Lung (tissue), 16 donors: ENCODE data around the gene SVBP. TPM values are rescaled to one million over a fixed set of nuclear protein-coding genes. Genes with fewer than 3 reads are reported as not detected.

Experiments used
- ATAC-seq: fragments of 200-7000 bp; cut with Tn5 transposase; one replicate; pipeline ENCODE4 v1.9.1; 2020; ENCODE audit warnings: moderate number of reproducible peaks; ENCODE audit not compliant: insufficient read depth, low FRiP score
- DNase-seq, 3 donors: peaks; one replicate each; pipeline ENCODE4 v3.0.0-alpha.2; 2013 to 2017
- H3K27ac ChIP-seq, 2 donors: one replicate each; pipeline ENCODE4 v1.5.1; 2013; ENCODE audit warnings: mild to moderate bottlenecking in 2 of 2, moderate library complexity in 2 of 2, control low read depth in 1 of 2, inconsistent platforms in 1 of 2, low read depth in 1 of 2, low read length in 1 of 2
- H3K27me3 ChIP-seq, 3 donors: one replicate each; pipeline ENCODE4 v1.5.1; 2013; ENCODE audit warnings: low read length in 2 of 3; ENCODE audit not compliant: control insufficient read depth in 3 of 3, insufficient read depth in 3 of 3
- H3K36me3 ChIP-seq, 4 donors: one replicate each; pipeline ENCODE4 v1.5.1; 2013; ENCODE audit warnings: low read length in 4 of 4, mild to moderate bottlenecking in 1 of 4, moderate library complexity in 1 of 4; ENCODE audit not compliant: control insufficient read depth in 4 of 4, insufficient read depth in 4 of 4
- H3K4me1 ChIP-seq, 5 donors: one replicate each; pipeline ENCODE4 v1.5.1; 2013; ENCODE audit warnings: low read length in 5 of 5, mild to moderate bottlenecking in 2 of 5, moderate library complexity in 1 of 5; ENCODE audit not compliant: control insufficient read depth in 5 of 5, insufficient read depth in 5 of 5
- H3K4me3 ChIP-seq: one replicate; pipeline ENCODE4 v1.5.1; 2013; ENCODE audit warnings: mild to moderate bottlenecking, control low read depth, moderate library complexity
- H3K9ac ChIP-seq, 2 donors: one replicate each; pipeline ENCODE4 v1.5.1; 2013; ENCODE audit warnings: low read length in 2 of 2, control low read depth in 1 of 2; ENCODE audit not compliant: insufficient read depth in 1 of 2
- H3K9me3 ChIP-seq, 4 donors: one replicate each; pipeline ENCODE4 v1.5.1; 2013; ENCODE audit warnings: low read length in 3 of 4, mild to moderate bottlenecking in 1 of 4, moderate library complexity in 1 of 4; ENCODE audit not compliant: control insufficient read depth in 4 of 4, insufficient read depth in 3 of 4
- CTCF ChIP-seq: IDR thresholded peaks from 2 replicates; pipeline ENCODE4 v1.5.1; 2012; ENCODE audit warnings: mild to moderate bottlenecking; ENCODE audit errors: control extremely low read depth, extremely low read depth
- WGBS, 2 donors: extraction: QIAGEN DNeasy Blood & Tissue Kit; methylation state at CpG; one replicate each; pipeline ENCODE4 v1.1.7; 2013; 5-methylcytosine and 5-hydroxymethylcytosine counted together
- long read RNA-seq, 5 donors: transcript quantifications; one replicate each; lab custom pipeline, GENCODE V29; 2026
- polyA plus RNA-seq, 2 donors: library from polyadenylated mRNA; stranded (reverse); fragments of 200-250 nt; gene quantifications; one replicate each; pipeline ENCODE4 v1.2.1, GENCODE V29; 2013
- total RNA-seq, 2 donors: library from RNA; depleted of rRNA in 1 of 2; stranded (reverse); fragments of >200 nt in 1 of 2; gene quantifications; one replicate each; pipeline ENCODE4 v1.2.1, GENCODE V29; 2014 to 2021
- donor health status: control.
- donor health status: control.
- donor health status: Bipolar disorder and iron deficiency.
- donor health status: healthy.
- donor health status: DM: yes; HTN: yes; CAD: no.

Gene SVBP
- 10 to 100 TPM; 12.5 to 31.7 TPM for total RNA-seq
- 10 to 100 TPM; 20.3 to 35.3 TPM for polyA plus RNA-seq
- long read RNA-seq, donor 1, transcript SVBP-201 (3 exons, 658 nt), result major isoform, 35 of 57 reads
- long read RNA-seq, donor 1, partial matches to known transcripts, result 21 of 57 reads
- long read RNA-seq, donor 1, other reads (novel, unspliced or antisense), result 0 of 57 reads
- long read RNA-seq, donor 2, transcript SVBP-201 (3 exons, 658 nt), result major isoform, 22 of 22 reads
- long read RNA-seq, donor 2, partial matches to known transcripts, result 0 of 22 reads
- long read RNA-seq, donor 2, other reads (novel, unspliced or antisense), result 0 of 22 reads
- long read RNA-seq, donor 3, transcript SVBP-201 (3 exons, 658 nt), result major isoform, 24 of 29 reads
- long read RNA-seq, donor 3, partial matches to known transcripts, result 5 of 29 reads
- long read RNA-seq, donor 3, other reads (novel, unspliced or antisense), result 0 of 29 reads
- long read RNA-seq, donor 4, transcript SVBP-201 (3 exons, 658 nt), result major isoform, 22 of 34 reads
- long read RNA-seq, donor 4, partial matches to known transcripts, result 12 of 34 reads
- long read RNA-seq, donor 4, other reads (novel, unspliced or antisense), result 0 of 34 reads
- long read RNA-seq, donor 5, transcript SVBP-201 (3 exons, 658 nt), result major isoform, 72 of 85 reads
- long read RNA-seq, donor 5, partial matches to known transcripts, result 12 of 85 reads
- long read RNA-seq, donor 5, other reads (novel, unspliced or antisense), result 0 of 85 reads

- 1 to 2% methylated on average over 55 to 66 of the region's 66 CpGs for WGBS, 2 donors
- H3K9me3 ChIP-seq, result no peaks in the 10 kb centered on the region
Observed at GRCh38 chr1:42816585-42817439, at the start of gene SVBP, which contains the start of gene ERMAP. Gene SVBP, minus strand, starts transcription at chr1:42817397. Its CDS starts 853 bp downstream, at chr1:42816544. Gene ERMAP, plus strand, starts transcription at chr1:42817122. Its CDS starts 13,327 bp downstream, at chr1:42830449.

GRCh38 chr1:42866549-42866948 lies 49.4 kb upstream of the SVBP start:
- peaks cover 0 to 3% (median 0%) of the 10 kb centered on the region in 4 donors for H3K9me3 ChIP-seq
- no peaks in the 10 kb centered on the region for H3K36me3 ChIP-seq
- WGBS, 2 donors, result 84 to 88% methylated on average over 5 of the region's 5 CpGs
- no peaks in the 10 kb centered on the region for H3K4me1 ChIP-seq
- TF ChIP-seq CTCF, result no peak
- no peaks in the 10 kb centered on the region for H3K27me3 ChIP-seq
- H3K4me3 ChIP-seq, result no peak overlapping the region
- DNase-seq, result no peak
- no peak overlapping the region for H3K27ac ChIP-seq
- no peak for ATAC-seq
- no peak overlapping the region for H3K9ac ChIP-seq

More at GRCh38 chr1:42816585-42817439, at the start of gene SVBP, which contains the start of gene ERMAP:
- peak within 1 kb of the TSS; percentile 79 for H3K4me3 ChIP-seq
- H3K4me1 ChIP-seq, result peaks cover 2 to 19% (median 9%) of the 10 kb centered on the region in 5 donors
- H3K36me3 ChIP-seq, result peaks cover 0 to 2% (median 0%) of the 10 kb centered on the region in 4 donors
- H3K27ac ChIP-seq, result peak within 1 kb of the TSS; percentile 100
- peak within 1 kb of the TSS; percentile 75 to 81 for H3K9ac ChIP-seq
- no peak for TF ChIP-seq CTCF
- no peaks in the 10 kb centered on the region for H3K27me3 ChIP-seq
- DNase-seq (peak; percentile 95 to 96 (median 96)), ATAC-seq (peak; percentile 99)

GRCh38 chr1:42861014-42861399 lies 43.8 kb upstream of the SVBP start:
- H3K4me1 ChIP-seq, result no peaks in the 10 kb centered on the region
- H3K27ac ChIP-seq, result no peak overlapping the region
- no peak overlapping the region for H3K9ac ChIP-seq
- H3K9me3 ChIP-seq, result peaks cover 0 to 7% (median 0%) of the 10 kb centered on the region in 4 donors
- no peaks in the 10 kb centered on the region for H3K36me3 ChIP-seq
- no peak for ATAC-seq
- DNase-seq, result no peak
- H3K27me3 ChIP-seq, result no peaks in the 10 kb centered on the region
- no peak overlapping the region for H3K4me3 ChIP-seq
- TF ChIP-seq CTCF, result no peak
